Esophagus (tissue), 2 donors: Measurements from ENCODE around the gene TIAM1. TPM values are rescaled to one million over a fixed set of nuclear protein-coding genes. Genes with fewer than 3 reads are reported as not detected.

ENCODE experiments used
- H3K27ac ChIP-seq, 2 donors: one replicate each; pipeline ENCODE4 v1.5.1; 2013; ENCODE audit warnings: low read depth in 2 of 2, mild to moderate bottlenecking in 2 of 2, inconsistent platforms in 1 of 2, low read length in 1 of 2, moderate library complexity in 1 of 2
- H3K27me3 ChIP-seq, 2 donors: one replicate each; pipeline ENCODE4 v1.6.1; 2013; ENCODE audit warnings: low read length in 2 of 2, control low read depth in 1 of 2, mild to moderate bottlenecking in 1 of 2; ENCODE audit not compliant: insufficient read depth in 2 of 2, control insufficient read depth in 1 of 2
- H3K36me3 ChIP-seq, 2 donors: one replicate each; pipeline ENCODE4 v1.6.1; 2013; ENCODE audit warnings: low read length in 1 of 2; ENCODE audit not compliant: control insufficient read depth in 2 of 2, insufficient read depth in 2 of 2
- H3K4me1 ChIP-seq, 2 donors: one replicate each; pipeline ENCODE4 v1.6.1; 2013; ENCODE audit warnings: low read length in 1 of 2; ENCODE audit not compliant: control insufficient read depth in 2 of 2, insufficient read depth in 2 of 2
- H3K4me3 ChIP-seq, 2 donors: one replicate each; pipeline ENCODE4 v1.5.1; 2013; ENCODE audit warnings: low read length in 2 of 2, mild to moderate bottlenecking in 2 of 2, low read depth in 1 of 2, moderate library complexity in 1 of 2
- H3K9me3 ChIP-seq, 2 donors: one replicate each; pipeline ENCODE4 v1.6.1; 2013; ENCODE audit warnings: mild to moderate bottlenecking in 2 of 2, low read depth in 1 of 2, low read length in 1 of 2, moderate library complexity in 1 of 2; ENCODE audit not compliant: control insufficient read depth in 2 of 2, insufficient read depth in 1 of 2
- WGBS, 2 donors: extraction: QIAGEN DNeasy Blood & Tissue Kit; methylation state at CpG; one replicate each; pipeline ENCODE4 v1.1.7; 2013; 5-methylcytosine and 5-hydroxymethylcytosine counted together
- polyA plus RNA-seq, 2 donors: library from polyadenylated mRNA; stranded (reverse); fragments of 200-250 nt; gene quantifications; one replicate each; pipeline ENCODE4 v1.2.3, GENCODE V29; 2013
- donor health status: healthy with polysubstance abuse.
- donor health status: Bipolar disorder and iron deficiency.

The TIAM1 gene
- polyA plus RNA-seq, 2 donors, result 19.5 to 24.3 TPM

DNA sequence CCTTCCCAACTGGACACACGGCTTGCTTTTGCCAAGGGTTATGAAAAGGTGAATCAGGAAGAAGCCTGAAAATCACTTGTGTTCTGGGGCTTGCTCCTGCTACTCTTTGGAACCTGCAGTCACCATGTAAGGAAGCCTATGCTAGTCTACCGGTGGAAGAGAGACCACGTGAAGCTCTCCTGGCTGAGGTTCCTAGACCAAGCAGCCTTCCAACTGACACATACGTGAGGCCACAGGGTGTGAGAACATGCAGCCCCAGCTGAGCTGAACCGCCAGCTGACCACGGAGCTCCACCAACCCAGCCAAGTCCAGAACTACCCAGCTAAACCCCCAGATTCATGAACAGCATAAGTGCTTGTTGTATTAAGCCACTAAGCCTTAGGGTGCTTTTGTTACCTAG is 233.0 kb downstream of the TIAM1 start:
- peaks cover 0 to 2% of the 10 kb centered on the region in 2 donors for H3K4me1 ChIP-seq
- WGBS, 2 donors, result 79 to 80% methylated on average over 6 of the region's 6 CpGs
- H3K27ac ChIP-seq, result no peak overlapping the region
- no peak overlapping the region for H3K4me3 ChIP-seq
- H3K36me3 ChIP-seq, result no peaks in the 10 kb centered on the region
- no peaks in the 10 kb centered on the region for H3K9me3 ChIP-seq
- H3K27me3 ChIP-seq, result no peaks in the 10 kb centered on the region

DNA sequence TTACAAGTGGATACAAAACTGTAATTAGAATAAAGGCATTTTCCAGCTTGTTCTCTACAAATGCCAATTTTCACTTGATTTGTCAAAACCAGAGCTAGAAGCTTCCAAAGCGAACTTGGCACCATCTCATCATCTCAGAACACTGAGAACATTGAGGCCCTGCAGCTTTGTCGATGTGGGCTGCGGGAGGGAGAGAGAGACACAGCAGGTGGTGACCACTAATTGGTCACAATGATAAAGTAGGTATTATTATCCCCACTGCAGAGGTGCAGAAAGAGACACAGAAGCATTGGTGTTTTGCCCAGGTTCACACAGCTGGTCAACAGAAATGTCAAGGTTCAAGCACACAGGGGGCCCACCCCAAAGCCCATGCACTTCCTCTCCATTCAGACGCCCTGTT is 233.6 kb downstream of the TIAM1 start:
- no peaks in the 10 kb centered on the region for H3K9me3 ChIP-seq
- no peaks in the 10 kb centered on the region for H3K27me3 ChIP-seq
- no peak overlapping the region for H3K27ac ChIP-seq
- H3K4me1 ChIP-seq, result no peaks in the 10 kb centered on the region
- WGBS, 2 donors, result 67 to 69% methylated on average over 4 of the region's 4 CpGs
- no peaks in the 10 kb centered on the region for H3K36me3 ChIP-seq
- H3K4me3 ChIP-seq, result no peak overlapping the region

- WGBS, 2 donors, result 73 to 79% methylated on average over 1 of the region's 1 CpG
- no peaks in the 10 kb centered on the region for H3K4me1 ChIP-seq
- no peaks in the 10 kb centered on the region for H3K27me3 ChIP-seq
- H3K27ac ChIP-seq, result no peak overlapping the region
- no peaks in the 10 kb centered on the region for H3K36me3 ChIP-seq
- H3K9me3 ChIP-seq, result no peaks in the 10 kb centered on the region
- no peak overlapping the region for H3K4me3 ChIP-seq
Measured at GRCh38 chr21:31107871-31108270, 236.2 kb downstream of the TIAM1 start.

GRCh38 chr21:31107176-31107785 is 236.8 kb downstream of the TIAM1 start:
- Histone ChIP-seq H3K36me3 (no peaks in the 10 kb centered on the region), H3K27ac (no peak overlapping the region), H3K4me1 (no peaks in the 10 kb centered on the region), H3K4me3 (no peak overlapping the region), H3K27me3 (no peaks in the 10 kb centered on the region), H3K9me3 (no peaks in the 10 kb centered on the region)
- WGBS, 2 donors, result 77 to 88% methylated on average over 4 of the region's 4 CpGs

DNA sequence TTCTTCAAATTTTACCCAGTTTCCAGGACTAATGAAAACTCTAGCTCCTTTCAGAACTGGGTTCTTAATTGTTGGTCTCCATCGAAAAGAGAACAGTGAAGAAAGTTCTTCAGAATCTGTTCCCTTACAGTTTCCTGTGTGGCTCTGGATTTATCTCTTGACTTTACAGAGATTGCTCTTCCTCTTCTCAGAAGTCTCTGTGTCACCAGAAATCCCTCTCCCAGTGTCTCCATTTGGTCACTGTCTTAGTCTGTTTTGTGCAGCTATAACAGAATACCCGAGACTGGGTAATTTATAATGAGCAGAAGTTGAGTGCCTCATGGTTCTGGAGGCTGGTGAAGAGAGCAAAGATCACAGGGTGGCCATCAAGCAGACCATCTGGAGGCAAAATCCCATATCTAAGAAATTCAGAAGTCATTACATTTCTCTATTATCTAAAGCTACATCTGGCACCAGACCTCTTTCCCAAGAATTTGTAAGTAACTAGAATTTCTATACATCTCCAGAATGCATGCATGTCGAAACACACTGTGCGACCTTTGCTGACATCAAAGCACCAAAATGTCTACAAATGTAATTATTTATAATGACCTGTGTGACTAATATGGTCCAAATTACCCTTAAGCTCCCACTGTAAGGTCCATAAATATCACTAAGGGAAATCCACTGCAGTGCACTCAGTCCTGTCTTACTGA is 240.3 kb downstream of the TIAM1 start:
- no peak overlapping the region for H3K4me3 ChIP-seq
- H3K27ac ChIP-seq, result no peak overlapping the region
- H3K36me3 ChIP-seq, result no peaks in the 10 kb centered on the region
- H3K4me1 ChIP-seq, result no peaks in the 10 kb centered on the region
- 80 to 82% methylated on average over 4 of the region's 4 CpGs for WGBS, 2 donors
- H3K27me3 ChIP-seq, result no peaks in the 10 kb centered on the region
- no peaks in the 10 kb centered on the region for H3K9me3 ChIP-seq

DNA sequence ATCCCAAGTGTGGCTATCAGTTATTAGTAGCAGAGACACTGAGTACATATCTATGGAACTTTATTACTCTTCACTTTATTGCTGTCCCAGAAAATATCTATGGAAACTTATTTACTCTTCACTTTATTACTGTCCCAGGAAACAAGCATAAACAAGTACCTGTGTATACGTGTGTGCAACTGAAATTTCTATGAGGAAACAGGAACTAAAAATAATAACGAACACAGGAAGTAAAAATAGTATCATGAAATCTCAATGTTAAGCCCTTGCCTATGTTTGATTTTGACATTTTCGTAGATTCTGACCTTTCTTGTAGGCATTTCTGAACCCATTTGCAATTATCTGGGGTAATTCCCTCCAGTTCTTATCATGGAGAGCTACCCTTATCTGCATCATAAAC is 240.9 kb downstream of the TIAM1 start:
- H3K27ac ChIP-seq, result no peak overlapping the region
- no peaks in the 10 kb centered on the region for H3K9me3 ChIP-seq
- no peaks in the 10 kb centered on the region for H3K4me1 ChIP-seq
- H3K36me3 ChIP-seq, result no peaks in the 10 kb centered on the region
- H3K4me3 ChIP-seq, result no peak overlapping the region
- no peaks in the 10 kb centered on the region for H3K27me3 ChIP-seq
- WGBS, 2 donors, result 53 to 58% methylated on average over 3 of the region's 3 CpGs

DNA sequence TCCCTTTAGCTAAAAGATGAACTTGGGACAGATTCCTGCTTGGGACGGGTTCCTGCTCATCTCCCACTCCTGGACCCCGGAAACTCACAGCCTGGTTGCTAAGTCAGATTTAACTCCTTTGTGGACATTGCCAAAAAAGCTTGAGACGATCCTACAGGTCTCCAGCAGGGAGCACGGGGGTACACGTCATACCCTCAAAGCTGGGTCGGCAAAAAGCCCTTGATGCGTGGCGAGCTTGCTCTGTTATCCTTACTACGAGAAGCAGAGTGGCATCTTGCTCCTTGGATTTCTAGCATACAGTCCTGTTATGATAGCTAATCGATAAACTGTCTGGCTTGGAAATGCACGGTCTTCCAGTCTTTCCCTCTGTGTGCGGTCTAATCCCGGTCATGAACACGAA is 244.9 kb downstream of the TIAM1 start:
- no peak overlapping the region for H3K4me3 ChIP-seq
- 71 to 72% methylated on average over 14 of the region's 14 CpGs for WGBS, 2 donors

DNA sequence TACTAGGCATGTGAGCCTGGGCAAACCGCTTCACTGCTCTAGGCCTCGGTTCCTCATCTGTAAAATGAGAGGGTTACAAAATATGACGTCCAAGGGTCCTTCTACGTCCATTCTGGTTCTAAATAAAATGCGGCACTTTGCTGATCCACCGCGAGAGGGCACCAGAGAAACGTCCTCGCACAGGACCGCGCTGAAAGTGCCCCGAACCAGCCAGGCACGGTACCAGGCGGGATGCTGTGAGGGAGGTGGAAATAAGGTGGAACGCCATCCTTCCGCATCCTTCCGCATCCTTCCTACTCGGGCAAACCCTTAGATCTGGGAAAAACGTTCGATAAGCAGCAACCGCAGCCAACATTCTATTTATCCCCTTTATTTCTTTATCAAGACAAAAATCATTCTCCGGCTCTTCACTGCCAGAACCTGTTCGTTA is 245.5 kb downstream of the TIAM1 start:
- H3K36me3 ChIP-seq, result no peaks in the 10 kb centered on the region
- WGBS, 2 donors, result 10 to 11% methylated on average over 23 of the region's 23 CpGs
- H3K27ac ChIP-seq, result no peak overlapping the region
- no peaks in the 10 kb centered on the region for H3K9me3 ChIP-seq
- H3K4me1 ChIP-seq, result no peaks in the 10 kb centered on the region
- no peak overlapping the region for H3K4me3 ChIP-seq
- H3K27me3 ChIP-seq, result peaks cover 0 to 2% of the 10 kb centered on the region in 2 donors

More for the DNA sequence above, 244.9 kb downstream of the TIAM1 start:
- Histone ChIP-seq H3K27ac (no peak overlapping the region), H3K9me3 (no peaks in the 10 kb centered on the region), H3K36me3 (no peaks in the 10 kb centered on the region), H3K4me1 (no peaks in the 10 kb centered on the region), H3K27me3 (peaks cover 0 to 2% of the 10 kb centered on the region in 2 donors)

DNA sequence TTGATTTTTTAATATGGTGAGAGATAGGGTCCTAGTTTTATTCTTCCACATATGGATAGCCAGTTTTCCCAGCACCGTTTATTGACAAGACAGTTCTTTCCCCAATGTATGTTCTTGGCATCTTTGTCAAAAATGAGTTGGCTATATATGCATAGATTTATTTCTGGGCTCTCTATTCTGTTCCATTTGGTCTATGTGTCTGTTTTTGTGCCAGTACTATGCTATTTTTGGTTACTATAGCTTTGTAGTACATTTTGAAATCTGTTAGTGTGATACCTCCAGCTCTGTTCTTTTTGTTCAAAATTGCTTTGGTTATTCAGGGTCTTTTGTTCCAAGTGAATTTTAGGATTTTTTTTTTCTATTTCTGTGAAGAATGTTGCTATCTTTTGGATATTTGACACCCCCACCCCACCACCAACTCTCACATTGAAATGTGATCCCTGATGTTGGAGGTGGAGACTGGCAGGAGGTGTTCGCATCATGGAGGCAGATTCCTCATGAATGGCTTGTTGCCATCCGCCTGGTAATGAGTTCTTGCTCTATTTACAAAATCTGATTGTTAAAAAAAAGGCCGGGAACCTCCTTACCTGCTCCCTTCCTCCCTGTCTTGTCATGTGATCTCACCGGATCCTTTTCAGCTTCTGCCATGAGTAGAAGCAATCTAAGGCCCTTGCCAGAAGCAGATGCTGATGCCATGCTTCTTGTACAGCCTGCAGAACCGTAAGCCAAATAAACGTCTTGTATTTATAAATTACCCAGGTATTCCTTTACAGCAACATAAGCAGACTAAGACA is 251.0 kb downstream of the TIAM1 start:
- Histone ChIP-seq H3K36me3 (no peaks in the 10 kb centered on the region), H3K27ac (no peak overlapping the region), H3K9me3 (peaks cover 0 to 5% of the 10 kb centered on the region in 2 donors), H3K4me1 (no peaks in the 10 kb centered on the region), H3K27me3 (peaks cover 0 to 2% of the 10 kb centered on the region in 2 donors), H3K4me3 (no peak overlapping the region)
- 74 to 80% methylated on average over 7 of the region's 7 CpGs for WGBS, 2 donors
